ENCODE data around the gene CAPN1. TPM values are rescaled to one million over a fixed set of nuclear protein-coding genes. Genes with fewer than 3 reads are reported as not detected.

The CAPN1 gene
- total and polyA plus RNA-seq, 2 of the 4 experiments (the other 2 are of a cell fraction): 110 to 182 TPM

DNA sequence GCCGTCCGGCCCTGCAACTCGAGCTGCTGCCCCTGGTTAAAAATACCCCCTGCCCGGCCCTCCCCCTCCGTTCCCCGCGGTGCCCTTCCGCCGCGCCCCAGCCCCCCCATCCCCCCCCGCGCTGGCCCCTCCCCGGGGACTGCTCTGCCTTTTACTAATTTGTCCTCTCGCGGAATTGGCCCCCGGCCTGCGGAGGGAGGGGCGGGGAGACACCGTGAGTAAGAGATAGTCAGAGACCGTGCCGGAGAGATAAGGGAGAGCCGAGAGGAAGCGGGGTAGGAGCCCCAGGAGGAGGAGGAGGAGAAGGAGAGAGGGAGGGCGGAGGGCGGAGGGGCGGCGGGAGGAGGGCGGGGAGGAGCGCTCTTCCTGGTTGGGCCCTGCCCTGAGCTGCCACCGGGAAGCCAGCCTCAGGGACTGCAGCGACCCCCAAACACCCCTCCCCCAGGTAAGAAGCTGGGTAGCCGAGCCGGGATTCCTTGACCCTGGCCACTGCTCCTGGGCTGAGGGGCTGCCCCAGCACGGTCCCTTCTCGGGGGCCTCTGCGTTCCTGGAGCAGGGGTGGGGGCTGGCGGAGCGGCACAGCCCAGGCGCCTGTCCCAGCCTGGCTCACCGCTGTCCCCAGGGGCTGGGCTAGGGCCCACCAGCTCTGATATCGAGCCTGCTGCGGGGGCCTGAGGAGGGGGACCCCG lies at the start of gene CAPN1 (continued):
- TF ChIP-seq CHD1 (IDR thresholded peaks at IDR 0.05; ENCODE audit: low read depth, low read length) (no peak), POLR2A (IDR thresholded peaks at IDR 0.05; ENCODE audit: low read depth, low read length) (no peak), MXI1 (IDR thresholded peaks at IDR 0.05; ENCODE audit: borderline replicate concordance, low read depth, low read length) (no peak), RAD21 (IDR thresholded peaks at IDR 0.05; ENCODE audit: low read length) (no peak), BHLHE40 (IDR thresholded peaks at IDR 0.05; ENCODE audit: low read depth, low read length) (peak; percentile 85)

DNA sequence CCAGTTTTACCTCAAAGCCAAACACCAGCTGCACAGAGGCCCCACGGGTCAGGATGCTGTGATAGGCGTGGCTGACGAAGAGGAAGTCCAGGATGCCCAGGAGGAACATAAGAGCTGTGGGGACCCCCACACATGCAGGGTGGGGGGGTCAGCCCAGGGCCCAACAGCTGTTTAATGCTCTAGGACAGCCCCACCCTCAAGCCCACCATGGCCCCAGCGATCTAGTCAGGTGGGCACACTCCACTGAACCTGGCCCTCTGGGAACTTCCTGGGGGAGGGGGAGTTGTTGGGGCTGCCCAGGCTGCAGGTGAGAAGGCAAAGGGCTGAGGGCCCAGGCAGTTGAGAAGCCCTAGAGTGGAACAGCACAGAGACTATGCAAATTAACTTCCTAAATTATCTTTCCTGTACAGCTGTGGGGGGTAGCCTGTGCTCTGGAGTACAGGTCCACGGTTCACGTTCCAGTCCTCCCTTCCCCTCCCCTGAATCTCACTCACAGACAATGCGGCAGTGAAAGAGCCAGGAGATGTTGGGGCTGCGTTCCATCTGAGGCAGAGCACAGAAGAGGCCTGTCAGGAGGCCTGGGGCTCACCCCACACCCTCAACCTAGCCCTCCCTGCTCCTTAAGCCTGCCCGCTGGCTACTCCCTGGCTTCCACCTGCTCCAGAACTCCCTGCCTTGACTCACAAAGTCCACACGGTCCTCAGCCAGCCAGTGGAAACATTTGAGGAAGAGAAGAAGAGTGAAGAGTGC lies 49.3 kb upstream of the CAPN1 start:
- Histone ChIP-seq H3K9me1 (ENCODE audit: insufficient read depth, low read length) (peaks cover 21% of the 10 kb centered on the region), H2AFZ (replicated peaks; ENCODE audit: low read length, poor library complexity) (peak overlapping the region; percentile 26), H4K91ac (ENCODE audit: insufficient read depth, low read depth, low read length) (no peak overlapping the region), H3K4me3 (ENCODE audit: insufficient read depth, low read depth, low read length) (no peak overlapping the region), H3K18ac (ENCODE audit: low read depth, low read length) (no peak overlapping the region), H3K9me3 (ENCODE audit: control insufficient read depth, insufficient read depth, low read length) (no peaks in the 10 kb centered on the region), H3K27ac (ENCODE audit: insufficient read depth, low read length) (no peak overlapping the region), H4K5ac (ENCODE audit: low read depth, low read length) (no peak overlapping the region), H2BK120ac (ENCODE audit: low read depth, low read length) (no peak overlapping the region), H3K4ac (ENCODE audit: low read depth, low read length) (no peak overlapping the region), H2AK9ac (replicated peaks; ENCODE audit: low read depth, low read length, poor library complexity) (peak overlapping the region; percentile 77), H3K27me3 (ENCODE audit: control insufficient read depth, insufficient read depth, low read length) (no peaks in the 10 kb centered on the region), H3K14ac (replicated peaks; ENCODE audit: low read depth, low read length) (no peak overlapping the region), H3K4me2 (ENCODE audit: low read depth, low read length) (no peak overlapping the region), H4K8ac (ENCODE audit: low read depth in 2 of 2, low read length in 2 of 2) (no peak overlapping the region), H3K9ac (ENCODE audit: low read depth, low read length) (no peak overlapping the region), H3K23ac (ENCODE audit: low read depth, low read length) (no peak overlapping the region), H2BK15ac (ENCODE audit: low read depth, low read length) (no peak overlapping the region), H2BK5ac (ENCODE audit: low read depth, low read length, poor library complexity, severe bottlenecking) (no peak overlapping the region), H3K56ac (ENCODE audit: extremely low read depth, insufficient read depth, low read length) (no peak overlapping the region), H3K36me3 (ENCODE audit: control insufficient read depth, insufficient read depth, low read length) (peaks cover 52% of the 10 kb centered on the region), H2BK20ac (ENCODE audit: low read depth, low read length) (no peak overlapping the region), H2AK5ac (ENCODE audit: low read depth, low read length) (no peak overlapping the region), H3K4me1 (ENCODE audit: control insufficient read depth, insufficient read depth, low read length) (peaks cover 6% of the 10 kb centered on the region; the same call in 1 of the 2 replicates), H4K20me1 (ENCODE audit: insufficient read depth, low read length) (peaks cover 28% of the 10 kb centered on the region), H3K79me1 (ENCODE audit: low read depth in 1 of 2, low read length in 2 of 2) (peaks cover 24 to 48% of the 10 kb centered on the region in 2 experiments)
- ATAC-seq (ENCODE audit: low read depth) (no peak), DNase-seq (no peak)
- in situ Hi-C loops (cut with MboI; ENCODE audit: low sequenced_read_pairs): no loop called here
- intact Hi-C loops (cut with micrococcal nuclease): no loop called here
- WGBS, 2 experiments (ENCODE audit: extremely low coverage in 2 of 2, insufficient read length in 1 of 2): no CpG with 5 or more reads among the region's 10 CpGs
- ChIA-PET CTCF (interaction anchor here (0.5 kb wide), 1 partner anchor 253 kb away, joined by 3 read pairs; no protein-coding TSS in a partner anchor), POLR2A (ENCODE audit: unreplicated experiment) (interaction anchor here (1.0 kb wide), 1 partner anchor 11 kb away, joined by 3 read pairs; the partner anchor contains the start of genes FAU and MRPL49)
- no TSS peak for BruUV-seq (replicated peaks)
- dilution Hi-C loops (cut with HindIII; ENCODE audit: low sequenced_read_pairs, unreplicated experiment): no loop called here
- TF ChIP-seq, protein P1, sequence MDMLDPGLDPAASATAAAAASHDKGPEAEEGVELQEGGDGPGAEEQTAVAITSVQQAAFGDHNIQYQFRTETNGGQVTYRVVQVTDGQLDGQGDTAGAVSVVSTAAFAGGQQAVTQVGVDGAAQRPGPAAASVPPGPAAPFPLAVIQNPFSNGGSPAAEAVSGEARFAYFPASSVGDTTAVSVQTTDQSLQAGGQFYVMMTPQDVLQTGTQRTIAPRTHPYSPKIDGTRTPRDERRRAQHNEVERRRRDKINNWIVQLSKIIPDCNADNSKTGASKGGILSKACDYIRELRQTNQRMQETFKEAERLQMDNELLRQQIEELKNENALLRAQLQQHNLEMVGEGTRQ (IDR thresholded peaks at IDR 0.05; ENCODE audit: low read depth, low read length): no peak
- TF ChIP-seq, protein P2, sequence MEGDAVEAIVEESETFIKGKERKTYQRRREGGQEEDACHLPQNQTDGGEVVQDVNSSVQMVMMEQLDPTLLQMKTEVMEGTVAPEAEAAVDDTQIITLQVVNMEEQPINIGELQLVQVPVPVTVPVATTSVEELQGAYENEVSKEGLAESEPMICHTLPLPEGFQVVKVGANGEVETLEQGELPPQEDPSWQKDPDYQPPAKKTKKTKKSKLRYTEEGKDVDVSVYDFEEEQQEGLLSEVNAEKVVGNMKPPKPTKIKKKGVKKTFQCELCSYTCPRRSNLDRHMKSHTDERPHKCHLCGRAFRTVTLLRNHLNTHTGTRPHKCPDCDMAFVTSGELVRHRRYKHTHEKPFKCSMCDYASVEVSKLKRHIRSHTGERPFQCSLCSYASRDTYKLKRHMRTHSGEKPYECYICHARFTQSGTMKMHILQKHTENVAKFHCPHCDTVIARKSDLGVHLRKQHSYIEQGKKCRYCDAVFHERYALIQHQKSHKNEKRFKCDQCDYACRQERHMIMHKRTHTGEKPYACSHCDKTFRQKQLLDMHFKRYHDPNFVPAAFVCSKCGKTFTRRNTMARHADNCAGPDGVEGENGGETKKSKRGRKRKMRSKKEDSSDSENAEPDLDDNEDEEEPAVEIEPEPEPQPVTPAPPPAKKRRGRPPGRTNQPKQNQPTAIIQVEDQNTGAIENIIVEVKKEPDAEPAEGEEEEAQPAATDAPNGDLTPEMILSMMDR (conservative IDR thresholded peaks at IDR 0.05; ENCODE audit: low read depth, low read length): no peak
- TF ChIP-seq, protein P3, sequence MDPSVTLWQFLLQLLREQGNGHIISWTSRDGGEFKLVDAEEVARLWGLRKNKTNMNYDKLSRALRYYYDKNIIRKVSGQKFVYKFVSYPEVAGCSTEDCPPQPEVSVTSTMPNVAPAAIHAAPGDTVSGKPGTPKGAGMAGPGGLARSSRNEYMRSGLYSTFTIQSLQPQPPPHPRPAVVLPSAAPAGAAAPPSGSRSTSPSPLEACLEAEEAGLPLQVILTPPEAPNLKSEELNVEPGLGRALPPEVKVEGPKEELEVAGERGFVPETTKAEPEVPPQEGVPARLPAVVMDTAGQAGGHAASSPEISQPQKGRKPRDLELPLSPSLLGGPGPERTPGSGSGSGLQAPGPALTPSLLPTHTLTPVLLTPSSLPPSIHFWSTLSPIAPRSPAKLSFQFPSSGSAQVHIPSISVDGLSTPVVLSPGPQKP (IDR thresholded peaks at IDR 0.05; ENCODE audit: borderline replicate concordance, low read depth, low read length): no peak
- no peak for TF ChIP-seq FOS (IDR thresholded peaks at IDR 0.05; ENCODE audit: low read depth, low read length)
- no peak for TF ChIP-seq MAFK (IDR thresholded peaks at IDR 0.05; ENCODE audit: low read depth, low read length)
- TF ChIP-seq RFX5 (IDR thresholded peaks at IDR 0.05; ENCODE audit: low read depth, low read length): no peak
- no peak for TF ChIP-seq POLR2A (IDR thresholded peaks at IDR 0.05; ENCODE audit: low read depth, low read length)
- TF ChIP-seq MAZ (IDR thresholded peaks at IDR 0.05; ENCODE audit: borderline replicate concordance, low read depth, low read length): no peak
